ENCODE data around the gene HLA-G. TPM values are rescaled to one million over a fixed set of nuclear protein-coding genes. Genes with fewer than 3 reads are reported as not detected.

The HLA-G gene
- total RNA-seq, 4 donors from 2014 or later = 0.45 to 2.3 TPM; not detected in 2

DNA sequence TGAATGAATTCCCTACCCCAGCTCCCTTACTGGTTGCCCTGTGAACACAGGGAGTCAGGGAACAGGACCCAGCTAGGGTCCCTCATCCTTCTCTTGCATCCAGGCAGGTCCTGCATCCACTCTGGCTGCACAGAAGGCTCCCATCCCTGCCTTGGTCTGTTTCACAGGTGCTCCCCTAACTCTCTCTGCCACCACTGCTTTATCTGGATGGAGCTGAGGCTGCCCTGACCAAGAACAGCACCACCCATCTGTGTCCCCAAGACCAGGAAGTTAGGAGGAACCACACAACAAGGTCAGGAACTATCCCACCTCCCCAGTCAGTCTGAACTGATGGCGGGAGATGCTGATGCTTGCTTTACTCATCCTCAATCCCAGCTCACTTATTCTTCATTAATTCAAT, 16.2 kb upstream of the HLA-G start:
- TF ChIP-seq POLR2A (IDR thresholded peaks at IDR 0.05) = no peak
- TF ChIP-seq, protein P1, sequence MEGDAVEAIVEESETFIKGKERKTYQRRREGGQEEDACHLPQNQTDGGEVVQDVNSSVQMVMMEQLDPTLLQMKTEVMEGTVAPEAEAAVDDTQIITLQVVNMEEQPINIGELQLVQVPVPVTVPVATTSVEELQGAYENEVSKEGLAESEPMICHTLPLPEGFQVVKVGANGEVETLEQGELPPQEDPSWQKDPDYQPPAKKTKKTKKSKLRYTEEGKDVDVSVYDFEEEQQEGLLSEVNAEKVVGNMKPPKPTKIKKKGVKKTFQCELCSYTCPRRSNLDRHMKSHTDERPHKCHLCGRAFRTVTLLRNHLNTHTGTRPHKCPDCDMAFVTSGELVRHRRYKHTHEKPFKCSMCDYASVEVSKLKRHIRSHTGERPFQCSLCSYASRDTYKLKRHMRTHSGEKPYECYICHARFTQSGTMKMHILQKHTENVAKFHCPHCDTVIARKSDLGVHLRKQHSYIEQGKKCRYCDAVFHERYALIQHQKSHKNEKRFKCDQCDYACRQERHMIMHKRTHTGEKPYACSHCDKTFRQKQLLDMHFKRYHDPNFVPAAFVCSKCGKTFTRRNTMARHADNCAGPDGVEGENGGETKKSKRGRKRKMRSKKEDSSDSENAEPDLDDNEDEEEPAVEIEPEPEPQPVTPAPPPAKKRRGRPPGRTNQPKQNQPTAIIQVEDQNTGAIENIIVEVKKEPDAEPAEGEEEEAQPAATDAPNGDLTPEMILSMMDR (IDR thresholded peaks at IDR 0.05) = no peak
- Histone ChIP-seq H3K27ac (no peak overlapping the region), H3K36me3 (no peaks in the 10 kb centered on the region), H3K4me1 (no peaks in the 10 kb centered on the region), H3K27me3 (no peaks in the 10 kb centered on the region), H3K4me3 (replicated peaks in 1 of 3) (no peak overlapping the region), H3K9me3 (no peaks in the 10 kb centered on the region)
- 77 to 100% methylated on average over 1 of the region's 1 CpG for WGBS, 2 donors
- intact Hi-C loops (cut with DNase I) = no loop called here
- no peak for DNase-seq

DNA sequence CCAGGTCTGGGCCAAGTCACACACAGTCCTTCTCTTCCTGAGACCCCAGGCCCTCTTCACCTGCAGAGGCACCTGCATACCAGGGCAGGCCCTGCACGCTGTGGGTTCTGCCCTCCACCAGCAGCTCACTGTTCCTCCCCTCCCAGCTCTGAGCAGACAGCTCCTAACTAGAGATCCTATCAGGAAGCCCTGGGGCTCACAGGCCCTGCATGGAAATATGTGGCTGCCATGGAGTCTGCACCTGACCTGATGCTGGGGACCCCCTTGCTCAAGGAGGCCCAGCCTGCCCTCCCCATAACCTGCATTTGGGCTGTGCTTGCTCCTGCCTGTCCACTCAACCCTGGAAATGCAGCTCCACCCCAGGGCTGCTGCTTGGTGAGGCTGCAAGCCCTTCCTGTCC, 14.6 kb upstream of the HLA-G start:
- intact Hi-C loops (cut with DNase I) = no loop called here
- no peak for TF ChIP-seq POLR2A (IDR thresholded peaks at IDR 0.05)
- TF ChIP-seq, protein P1 (IDR thresholded peaks at IDR 0.05) = no peak
- 73% methylated on average over 1 of the region's 1 CpG; no CpG with 5 or more reads in 1 of the 2 donors for WGBS, 2 donors
- Histone ChIP-seq H3K27me3 (no peaks in the 10 kb centered on the region), H3K36me3 (no peaks in the 10 kb centered on the region), H3K27ac (no peak overlapping the region), H3K9me3 (no peaks in the 10 kb centered on the region), H3K4me3 (replicated peaks in 1 of 3) (no peak overlapping the region), H3K4me1 (no peaks in the 10 kb centered on the region)
- no peak for DNase-seq

DNA sequence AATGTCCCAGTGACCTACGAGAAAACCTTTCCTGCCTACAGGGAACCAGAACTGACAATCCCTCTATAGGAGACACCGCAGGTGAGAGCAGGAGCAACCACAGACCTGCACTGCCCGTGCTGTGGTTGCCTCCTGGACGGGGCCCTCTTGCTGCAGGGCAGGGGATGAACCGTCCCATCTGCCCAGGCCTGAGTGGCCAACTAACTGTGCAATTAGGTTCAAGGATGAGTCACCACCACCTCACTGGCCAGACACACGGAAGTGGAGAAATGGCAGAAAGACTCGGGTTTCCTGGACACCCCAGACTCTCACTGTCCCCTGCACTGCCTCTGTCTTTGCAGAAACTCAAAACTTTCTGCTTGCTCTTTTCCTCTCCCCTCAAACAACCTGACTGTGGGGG, 13.8 kb upstream of the HLA-G start:
- H3K27ac ChIP-seq = no peak overlapping the region
- H3K27me3 ChIP-seq = no peaks in the 10 kb centered on the region
- intact Hi-C loops (cut with DNase I) = no loop called here
- DNase-seq = no peak
- H3K36me3 ChIP-seq = no peaks in the 10 kb centered on the region
- no peaks in the 10 kb centered on the region for H3K9me3 ChIP-seq
- H3K4me1 ChIP-seq = no peaks in the 10 kb centered on the region
- 78 to 79% methylated on average over 7 of the region's 7 CpGs for WGBS, 2 donors
- no peak for TF ChIP-seq POLR2A (IDR thresholded peaks at IDR 0.05)
- TF ChIP-seq, protein P1 (IDR thresholded peaks at IDR 0.05) = no peak
- no peak overlapping the region for H3K4me3 ChIP-seq (replicated peaks in 1 of 3)

DNA sequence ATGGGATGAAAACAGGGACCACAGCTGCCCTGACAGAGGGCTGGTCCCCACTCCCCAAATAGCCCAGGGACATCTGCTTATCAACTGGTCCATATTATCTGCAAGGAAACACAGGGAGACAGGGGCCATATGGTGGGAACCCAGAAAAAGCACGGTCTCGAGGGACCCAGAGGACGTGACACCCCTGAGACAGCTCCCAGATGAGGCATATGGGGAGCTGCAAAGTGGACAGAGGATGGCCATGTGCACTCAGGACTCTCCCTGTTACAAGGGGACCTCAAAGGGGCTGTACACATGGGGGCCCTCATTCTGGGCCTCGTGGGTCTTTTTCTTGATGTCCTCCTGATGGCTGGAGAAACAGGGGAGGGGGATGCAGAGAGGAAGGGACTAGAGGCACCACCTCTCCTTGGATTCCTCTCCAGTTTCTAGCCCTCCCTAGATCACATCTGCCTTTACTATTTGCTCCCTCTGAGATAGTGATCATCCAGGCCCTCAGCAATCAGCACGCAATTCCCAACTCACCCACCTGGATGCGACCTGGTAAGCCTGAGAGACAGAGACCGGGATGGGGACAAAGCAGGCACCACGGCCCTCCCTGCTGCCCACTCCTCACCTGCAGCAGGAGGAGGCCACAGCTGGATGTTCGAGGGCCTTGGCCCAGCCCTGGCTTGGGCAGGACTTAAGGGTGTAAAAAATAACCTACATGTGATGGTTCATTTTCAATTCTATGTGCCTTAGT, 13.1 kb upstream of the HLA-G start:
- intact Hi-C loops (cut with DNase I) = no loop called here

More for the DNA sequence above, 13.1 kb upstream of the HLA-G start:
- Histone ChIP-seq H3K27ac (no peak overlapping the region), H3K4me3 (replicated peaks in 1 of 3) (no peak overlapping the region), H3K4me1 (no peaks in the 10 kb centered on the region), H3K9me3 (no peaks in the 10 kb centered on the region), H3K36me3 (no peaks in the 10 kb centered on the region), H3K27me3 (no peaks in the 10 kb centered on the region)
- DNase-seq = no peak
- 78 to 81% methylated on average over 9 of the region's 9 CpGs for WGBS, 2 donors
- no peak for TF ChIP-seq POLR2A (IDR thresholded peaks at IDR 0.05)
- TF ChIP-seq, protein P1 (IDR thresholded peaks at IDR 0.05) = no peak

All from thyroid gland (tissue), 4 donors.